Esophagus muscularis mucosa (tissue), 4 donors: ENCODE measurements around the gene CHRNA1.

Source experiments
- CTCF ChIP-seq, 3 experiments: fragments of 200-600 bp in 2 of 3; fragments of 450-650 bp in 1 of 3; sonication (generic) in 2 of 3; IDR thresholded peaks; one replicate each; pipeline ENCODE4 v1.5.1; 2017 to 2019; ENCODE audit warnings: antibody characterized with exemption in 3 of 3, mild to moderate bottlenecking in 2 of 3, moderate library complexity in 1 of 3
- EP300 ChIP-seq: sonication (generic); formaldehyde crosslinking; IDR thresholded peaks from one replicate; pipeline ENCODE4 v1.6.1; 2017; ENCODE audit warnings: antibody characterized with exemption
- POLR2A ChIP-seq: fragments of 450-650 bp; IDR thresholded peaks from one replicate; pipeline ENCODE4 v1.6.1; 2017; ENCODE audit warnings: antibody characterized with exemption, moderate library complexity, mild to moderate bottlenecking, low read depth
- POLR2AphosphoS5 ChIP-seq, 2 donors: sonication (generic); formaldehyde crosslinking; IDR thresholded peaks; one replicate each; pipeline ENCODE4 v1.6.1; 2017; ENCODE audit warnings: antibody characterized with exemption in 2 of 2

- TF ChIP-seq POLR2AphosphoS5 (IDR thresholded peaks at IDR 0.05) (no peak), CTCF (IDR thresholded peaks at IDR 0.05) (no peak), EP300 (no peak), POLR2A (no peak)
Measured at GRCh38 chr2:174784909-174785308, 20.6 kb upstream of the CHRNA1 start.
